NCI-H146 treated with DMSO at 0.1 percent for 48 hours (cell line): Measurements from ENCODE around the gene FUT6.
A peak's percentile ranks its signal among the peaks of the same experiment; 100 is the strongest.
"Not testable (repeated sequence)": the region's sequence is repeated elsewhere in the genome, so short reads cannot be mapped to it uniquely, and the experiment has no call there.

Experiments used
- DNase-seq: peaks from one replicate; lab custom pipeline; 2025; ENCODE audit not compliant: unreplicated experiment; lab: John Stamatoyannopoulos, UW

Gene FUT6

GRCh38 chr19:5839065-5840017 lies at the start of gene FUT6:
Gene FUT6, minus strand, starts transcription at chr19:5839702. Its CDS starts 7,135 bp downstream, at chr19:5832567.
- DNase-seq, result no peak

GRCh38 chr19:5884065-5884811 lies 44.7 kb upstream of the FUT6 start:
- DNase-seq, result not testable (repeated sequence)

GRCh38 chr19:5883157-5883873 lies 43.8 kb upstream of the FUT6 start:
- DNase-seq, result not testable (repeated sequence)

GRCh38 chr19:5882421-5882968 lies 43.0 kb upstream of the FUT6 start:
- no peak for DNase-seq

GRCh38 chr19:5881543-5882299 lies 42.2 kb upstream of the FUT6 start:
- peak; percentile 77 for DNase-seq

- DNase-seq, result no peak
Observed at GRCh38 chr19:5880604-5881078, 41.1 kb upstream of the FUT6 start.

GRCh38 chr19:5880196-5880595 lies 40.7 kb upstream of the FUT6 start:
- no peak for DNase-seq

- DNase-seq, result no peak
Observed at GRCh38 chr19:5877882-5878281, 38.4 kb upstream of the FUT6 start.

GRCh38 chr19:5877427-5877826 lies 37.9 kb upstream of the FUT6 start:
- DNase-seq, result no peak

- not testable (repeated sequence) for DNase-seq
Observed at GRCh38 chr19:5874496-5874895, 35.0 kb upstream of the FUT6 start.

GRCh38 chr19:5873617-5874199 lies 34.2 kb upstream of the FUT6 start:
- no peak for DNase-seq

GRCh38 chr19:5870986-5871394 lies 31.5 kb upstream of the FUT6 start:
- no peak for DNase-seq

- DNase-seq, result no peak
Observed at GRCh38 chr19:5867201-5868136, 28.0 kb upstream of the FUT6 start.

GRCh38 chr19:5865772-5866171 lies 26.3 kb upstream of the FUT6 start:
- no peak for DNase-seq

- no peak for DNase-seq
Observed at GRCh38 chr19:5864725-5865486, 25.4 kb upstream of the FUT6 start.

GRCh38 chr19:5864013-5864720 lies 24.7 kb upstream of the FUT6 start:
- DNase-seq, result no peak

- no peak for DNase-seq
Observed at GRCh38 chr19:5863030-5863665, 23.6 kb upstream of the FUT6 start.
